ENCODE data around the gene C3orf52. TPM values are rescaled to one million over a fixed set of nuclear protein-coding genes. Genes with fewer than 3 reads are reported as not detected.

C3orf52 gene
- total RNA-seq, 4 donors from 2014 or later: 5.7 to 12.7 (median 9.5) TPM

DNA sequence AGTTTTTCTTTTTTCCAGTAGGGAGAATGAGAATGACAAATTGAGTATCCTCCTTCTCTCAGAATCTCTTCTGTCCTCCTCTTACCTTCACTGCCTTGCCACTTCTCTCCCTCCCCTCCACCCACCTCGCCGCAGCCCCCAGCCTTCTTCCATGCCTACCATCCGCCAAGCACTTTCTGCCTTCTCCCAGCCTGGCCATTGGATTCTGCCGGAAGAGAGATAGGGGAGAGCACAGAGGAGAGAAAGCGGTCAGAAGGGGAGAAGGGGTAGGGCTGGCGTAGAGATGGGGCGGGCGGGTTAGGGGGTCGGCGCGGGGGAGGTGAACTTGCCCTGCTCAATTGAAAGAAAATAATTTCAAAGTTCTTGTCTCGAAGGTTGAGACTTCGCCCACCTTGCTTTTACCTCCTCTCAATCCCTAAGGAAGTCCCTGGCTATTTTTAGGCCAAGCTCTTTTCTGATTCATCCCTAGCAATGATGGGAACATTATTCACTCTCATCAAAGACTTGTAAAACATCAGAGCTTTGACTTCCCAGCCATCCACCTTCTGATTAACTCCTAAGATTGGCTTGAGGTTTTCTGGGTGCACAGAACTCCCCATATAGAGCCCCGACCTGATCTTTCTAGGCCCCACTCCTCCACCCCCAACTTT lies 811 bp downstream of the C3orf52 start:
- Histone ChIP-seq H3K27ac (peak overlapping the region; percentile 70 to 85 (median 83)), H3K4me1 (peaks cover 5 to 56% (median 13%) of the 10 kb centered on the region in 3 donors), H3K27me3 (no peaks in the 10 kb centered on the region), H3K36me3 (no peaks in the 10 kb centered on the region), H3K9me3 (no peaks in the 10 kb centered on the region), H3K4me3 (peak overlapping the region; percentile 50 to 73 (median 56))
- intact Hi-C loops (cut with DNase I): no loop called here
- DNase-seq: no peak
- 19 to 23% methylated on average over 13 of the region's 14 CpGs for WGBS, 2 donors
- no peak for TF ChIP-seq POLR2A (IDR thresholded peaks at IDR 0.05)
- TF ChIP-seq, protein P1, sequence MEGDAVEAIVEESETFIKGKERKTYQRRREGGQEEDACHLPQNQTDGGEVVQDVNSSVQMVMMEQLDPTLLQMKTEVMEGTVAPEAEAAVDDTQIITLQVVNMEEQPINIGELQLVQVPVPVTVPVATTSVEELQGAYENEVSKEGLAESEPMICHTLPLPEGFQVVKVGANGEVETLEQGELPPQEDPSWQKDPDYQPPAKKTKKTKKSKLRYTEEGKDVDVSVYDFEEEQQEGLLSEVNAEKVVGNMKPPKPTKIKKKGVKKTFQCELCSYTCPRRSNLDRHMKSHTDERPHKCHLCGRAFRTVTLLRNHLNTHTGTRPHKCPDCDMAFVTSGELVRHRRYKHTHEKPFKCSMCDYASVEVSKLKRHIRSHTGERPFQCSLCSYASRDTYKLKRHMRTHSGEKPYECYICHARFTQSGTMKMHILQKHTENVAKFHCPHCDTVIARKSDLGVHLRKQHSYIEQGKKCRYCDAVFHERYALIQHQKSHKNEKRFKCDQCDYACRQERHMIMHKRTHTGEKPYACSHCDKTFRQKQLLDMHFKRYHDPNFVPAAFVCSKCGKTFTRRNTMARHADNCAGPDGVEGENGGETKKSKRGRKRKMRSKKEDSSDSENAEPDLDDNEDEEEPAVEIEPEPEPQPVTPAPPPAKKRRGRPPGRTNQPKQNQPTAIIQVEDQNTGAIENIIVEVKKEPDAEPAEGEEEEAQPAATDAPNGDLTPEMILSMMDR (IDR thresholded peaks at IDR 0.05): no peak

GRCh38 chr3:112087746-112088145 lies 1.6 kb downstream of the C3orf52 start:
- TF ChIP-seq POLR2A (IDR thresholded peaks at IDR 0.05): no peak
- TF ChIP-seq, protein P1 (IDR thresholded peaks at IDR 0.05): no peak
- Histone ChIP-seq H3K36me3 (no peaks in the 10 kb centered on the region), H3K4me3 (no peak overlapping the region), H3K9me3 (no peaks in the 10 kb centered on the region), H3K27ac (peak overlapping the region in 2 of 4 donors; percentile 82 to 84), H3K27me3 (no peaks in the 10 kb centered on the region), H3K4me1 (peaks cover 5 to 61% (median 13%) of the 10 kb centered on the region in 3 donors)
- no peak for DNase-seq
- intact Hi-C loops (cut with DNase I): no loop called here
- WGBS, 2 donors: 56 to 62% methylated on average over 4 to 5 of the region's 5 CpGs

DNA sequence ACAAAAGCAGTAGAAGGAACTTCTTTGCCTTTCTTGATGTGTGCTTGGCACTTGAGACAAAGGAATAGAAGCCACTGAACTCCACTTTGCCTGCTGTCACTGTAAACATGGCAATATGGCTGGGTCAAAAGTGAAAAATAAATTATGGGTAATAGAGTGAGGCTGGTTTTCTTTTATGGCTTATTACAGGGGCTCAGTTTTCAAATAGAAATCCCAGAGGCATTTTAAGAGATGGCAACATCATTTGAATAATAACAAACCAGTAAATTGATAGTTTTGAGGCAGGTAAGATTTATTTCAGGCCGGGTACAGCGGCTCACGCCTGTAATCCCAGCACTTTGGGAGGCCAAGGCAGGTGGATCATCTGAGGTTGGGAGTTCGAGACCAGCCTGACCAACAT lies 2.8 kb downstream of the C3orf52 start:
- intact Hi-C loops (cut with DNase I): no loop called here
- no peak for TF ChIP-seq POLR2A (IDR thresholded peaks at IDR 0.05)
- TF ChIP-seq, protein P1 (IDR thresholded peaks at IDR 0.05): no peak
- 72 to 86% methylated on average over 3 to 4 of the region's 4 CpGs for WGBS, 2 donors
- H3K27me3 ChIP-seq: no peaks in the 10 kb centered on the region
- no peak for DNase-seq
- H3K4me1 ChIP-seq: peaks cover 5 to 62% (median 13%) of the 10 kb centered on the region in 3 donors
- H3K27ac ChIP-seq: no peak overlapping the region
- H3K9me3 ChIP-seq: no peaks in the 10 kb centered on the region
- H3K4me3 ChIP-seq: no peak overlapping the region
- H3K36me3 ChIP-seq: no peaks in the 10 kb centered on the region

GRCh38 chr3:112089956-112090886 lies 4.0 kb downstream of the C3orf52 start:
- Histone ChIP-seq H3K27ac (no peak overlapping the region), H3K4me3 (no peak overlapping the region)
- intact Hi-C loops (cut with DNase I): no loop called here

More at GRCh38 chr3:112089956-112090886, 4.0 kb downstream of the C3orf52 start:
- Histone ChIP-seq H3K4me1 (peaks cover 5 to 58% (median 13%) of the 10 kb centered on the region in 3 donors), H3K9me3 (no peaks in the 10 kb centered on the region), H3K36me3 (peaks cover 0 to 4% (median 0%) of the 10 kb centered on the region in 3 donors), H3K27me3 (no peaks in the 10 kb centered on the region)
- TF ChIP-seq, protein P1 (IDR thresholded peaks at IDR 0.05): no peak
- TF ChIP-seq POLR2A (IDR thresholded peaks at IDR 0.05): no peak
- DNase-seq: no peak
- 73 to 81% methylated on average over 9 of the region's 9 CpGs for WGBS, 2 donors
